K562 (cell line): ENCODE data around the gene APOL3. TPM values are rescaled to one million over a fixed set of nuclear protein-coding genes. Genes with fewer than 3 reads are reported as not detected.

Experiments
- ATAC-seq: fragments of 200-7000 bp; cut with Tn5 transposase; 3 replicates; pipeline ENCODE4 v1.9.1; 2020; ENCODE audit warnings: moderate library complexity
- BruUV-seq: library from RNA; stranded (reverse); fragments of 400-500 nt; replicated peaks from 2 replicates; lab custom pipeline; 2021; lab: Mats Ljungman, UMichigan
- CTCF ChIA-PET: fragments of 300-600 bp; formaldehyde crosslinking; extraction: SDS; loops from one replicate; lab custom pipeline; 2021; ENCODE audit warnings: low intra/inter-chr PET ratio; lab: Yijun Ruan, JAX
- POLR2A ChIA-PET: fragments of 300-600, 350-650 bp; sonication (Branson Sonifier 250); formaldehyde crosslinking; extraction: SDS; loops from one replicate; lab custom pipeline; 2021; ENCODE audit warnings: antibody characterized with exemption, inconsistent platforms; lab: Yijun Ruan, JAX
- DNase-seq, 4 experiments: peaks; one replicate each; pipeline versions ENCODE4 v3.0.0 to v3.0.0-alpha.2; 2011 to 2018; ENCODE audit warnings: low spot score in 3 of 4, mixed read lengths in 3 of 4; ENCODE audit errors: extremely low read depth in 1 of 4
- FAIRE-seq: peaks from 2 replicates; lab custom pipeline; 2011; peaks lifted over from hg19 to GRCh38; lab: Jason Lieb, UNC
- H2AFZ ChIP-seq: 2 replicates; pipeline ENCODE4 v1.6.0; 2011; ENCODE audit warnings: low read depth, low read length, control low read depth, inconsistent platforms
- H3K27ac ChIP-seq: fragments of 200-600 bp; 3 replicates; pipeline ENCODE4 v1.8.0; 2011; ENCODE audit warnings: low read depth, mild to moderate bottlenecking, control low read depth, inconsistent platforms, low read length, moderate library complexity, mixed read lengths; ENCODE audit errors: extremely low read depth
- H3K27me3 ChIP-seq, 2 experiments: fragments of 300-600 bp in 1 of 2; 2 replicates in 1 of 2; 3 replicates in 1 of 2; pipeline versions ENCODE4 v1.6.0 to v1.8.0; 2011; ENCODE audit warnings: inconsistent platforms in 2 of 2, low read length in 2 of 2, mild to moderate bottlenecking in 1 of 2, mixed read lengths in 1 of 2, moderate library complexity in 1 of 2; ENCODE audit not compliant: control insufficient read depth in 2 of 2, insufficient read depth in 2 of 2
- H3K36me3 ChIP-seq: fragments of 300-600 bp; 3 replicates; pipeline ENCODE4 v1.8.0; 2011; ENCODE audit warnings: mild to moderate bottlenecking, low read length, inconsistent platforms; ENCODE audit not compliant: control insufficient read depth, insufficient read depth
- H3K4me1 ChIP-seq, 2 experiments: fragments of 200-600 bp in 1 of 2; replicated peaks in 1 of 2; 2 replicates in 1 of 2; 3 replicates in 1 of 2; pipeline versions ENCODE4 v1.5.1 to v1.8.0; 2011; ENCODE audit warnings: inconsistent platforms in 2 of 2, low read length in 2 of 2, mild to moderate bottlenecking in 1 of 2, mixed read lengths in 1 of 2, moderate library complexity in 1 of 2; ENCODE audit not compliant: control insufficient read depth in 2 of 2, insufficient read depth in 2 of 2
- H3K4me2 ChIP-seq: 2 replicates; pipeline ENCODE4 v1.6.1; 2011; ENCODE audit warnings: low read length, control low read depth, inconsistent platforms, mixed read lengths; ENCODE audit not compliant: insufficient read depth
- H3K4me3 ChIP-seq: fragments of 200-600 bp; sonication (generic), shearing (Covaris generic); 2 replicates; pipeline ENCODE4 v1.5.1; 2016; ENCODE audit warnings: control low read depth, inconsistent platforms
- H3K79me2 ChIP-seq: fragments of 200-600 bp; 3 replicates; pipeline ENCODE4 v1.8.0; 2011; ENCODE audit warnings: low read length, inconsistent platforms; ENCODE audit not compliant: control insufficient read depth, insufficient read depth
- H3K9ac ChIP-seq, 2 experiments: 2 replicates each; pipeline versions ENCODE4 v1.6.0 to v1.6.1; 2011; ENCODE audit warnings: low read depth in 2 of 2, low read length in 2 of 2, control low read depth in 1 of 2, inconsistent platforms in 1 of 2, mild to moderate bottlenecking in 1 of 2, mixed read lengths in 1 of 2; ENCODE audit not compliant: insufficient read depth in 1 of 2
- H3K9me1 ChIP-seq: one replicate; pipeline ENCODE4 v1.6.0; 2011; ENCODE audit warnings: inconsistent platforms, mild to moderate bottlenecking, low read length, moderate library complexity; ENCODE audit not compliant: control insufficient read depth, insufficient read depth
- H3K9me3 ChIP-seq: replicated peaks from 2 replicates; pipeline ENCODE4 v1.5.1; 2011; ENCODE audit warnings: low read depth, low read length, inconsistent platforms; ENCODE audit not compliant: control insufficient read depth, insufficient read depth
- H4K20me1 ChIP-seq: replicated peaks from 2 replicates; pipeline ENCODE4 v1.6.1; 2011; ENCODE audit warnings: low read length, inconsistent platforms, mixed read lengths; ENCODE audit not compliant: control insufficient read depth, insufficient read depth
- CHD2 ChIP-seq: IDR thresholded peaks from 2 replicates; pipeline ENCODE4 v1.6.1; 2011; ENCODE audit warnings: low read depth, low read length
- FUS ChIP-seq: fragments of 200-400 bp; formaldehyde crosslinking; optimal IDR thresholded peaks from 2 replicates; pipeline ENCODE3; 2017; ENCODE audit warnings: low read depth, low read length
- HMG20A ChIP-seq: fragments of 450-650 bp; formaldehyde crosslinking; conservative IDR thresholded peaks from 2 replicates; pipeline ENCODE4 v1.4.0; 2020; ENCODE audit warnings: mild to moderate bottlenecking, mixed read lengths
- ILK ChIP-seq: fragments of 450-650 bp; IDR thresholded peaks from 2 replicates; pipeline ENCODE4 v1.6.1; 2016; ENCODE audit warnings: missing genetic modification characterization, low read depth, mild to moderate bottlenecking, missing compliant biosample characterization, moderate library complexity, borderline replicate concordance
- NR2F6 ChIP-seq: fragments of 450-650 bp; formaldehyde crosslinking; IDR thresholded peaks from 2 replicates; pipeline ENCODE4 v1.4.0; 2020; ENCODE audit warnings: mild to moderate bottlenecking
- PRPF4 ChIP-seq: fragments of 200-400 bp; formaldehyde crosslinking; IDR thresholded peaks from one replicate; pipeline ENCODE4 v1.6.1; 2017; ENCODE audit warnings: low read length, low read depth, mild to moderate bottlenecking; ENCODE audit not compliant: insufficient read depth, poor library complexity, severe bottlenecking
- RUNX1 ChIP-seq: sonication (generic); IDR thresholded peaks from 2 replicates; pipeline ENCODE4 v1.6.1; 2016; ENCODE audit warnings: antibody characterized with exemption, low read depth
- SREBF1 ChIP-seq: fragments of 150-350 bp; IDR thresholded peaks from 2 replicates; pipeline ENCODE4 v1.6.1; 2014; ENCODE audit warnings: antibody characterized with exemption, low read depth, low read length, borderline replicate concordance
- TBP ChIP-seq: optimal IDR thresholded peaks from 2 replicates; pipeline ENCODE3; 2011; ENCODE audit warnings: low read depth, low read length, improper control_type of control experiment
- TCF7L2 ChIP-seq: fragments of 150-350 bp; IDR thresholded peaks from 2 replicates; pipeline ENCODE4 v1.6.1; 2016; ENCODE audit warnings: low read depth, mild to moderate bottlenecking, low read length, moderate library complexity
- ZC3H8 ChIP-seq: fragments of 450-650 bp; IDR thresholded peaks from 2 replicates; pipeline ENCODE4 v1.6.1; 2017
- ZNF12 ChIP-seq: sonication (generic); formaldehyde crosslinking; IDR thresholded peaks from 2 replicates; pipeline ENCODE4 v1.4.0; 2020; ENCODE audit warnings: mild to moderate bottlenecking, missing genetic modification reagents
- ZNF133 ChIP-seq: fragments of 250-450 bp; sonication (Bioruptor Pico); IDR thresholded peaks from 2 replicates; pipeline ENCODE4 v1.4.0; 2020; ENCODE audit warnings: mild to moderate bottlenecking
- ZNF280A ChIP-seq: fragments of 450-650 bp; IDR thresholded peaks from 2 replicates; pipeline ENCODE4 v1.6.1; 2018; ENCODE audit warnings: mild to moderate bottlenecking, low read depth; ENCODE audit not compliant: partially characterized antibody
- ZNF780A ChIP-seq: fragments of 250-450 bp; sonication (Bioruptor Pico); IDR thresholded peaks from 2 replicates; pipeline ENCODE4 v1.5.0; 2021; ENCODE audit warnings: mild to moderate bottlenecking
- WGBS: fragments of 100-300 bp; shearing (Covaris generic); methylation state at CpG from one replicate; pipeline ENCODE4 v1.1.6; 2016; ENCODE audit warnings: low coverage, mixed read lengths; ENCODE audit not compliant: insufficient coverage; ENCODE audit errors: missing lambda C conversion rate; 5-methylcytosine and 5-hydroxymethylcytosine counted together
- in situ Hi-C: fragments of 300-500 bp; cut with MboI; formaldehyde crosslinking; loops from 4 replicates; pipeline ENCODE4 v1.15.0; 2018; ENCODE audit warnings: inconsistent platforms, mixed read lengths
- intact Hi-C: fragments of 100-400 bp; cut with micrococcal nuclease; formaldehyde crosslinking; loops from 2 replicates; pipeline ENCODE4 v1.14.2; 2022
- polyA plus RNA-seq, 8 experiments: library from polyadenylated mRNA; depleted of rRNA in 4 of 8; stranded (reverse) in 5 of 8; unstranded in 3 of 8; fragments of >200 nt; fragmentation: Nextera tagmentation in 2 of 8; fragmentation: Illumina TruSeq in 1 of 8; extraction: Ambion mirVana in 2 of 8; extraction: Trizol in 1 of 8; gene quantifications; 2 replicates each; pipeline versions ENCODE4 v1.2.1 to v1.2.3, GENCODE V29; 2011 to 2014; ENCODE audit warnings: inconsistent platforms in 1 of 8, missing spikeins in 1 of 8
- total RNA-seq, 7 experiments: library from RNA; depleted of rRNA in 6 of 7; stranded (reverse); fragments of >200 nt in 6 of 7; fragmentation: Illumina TruSeq in 2 of 7; extraction: Trizol in 2 of 7; gene quantifications; 2 replicates each; pipeline versions ENCODE4 v1.2.1 to v1.2.3, GENCODE V29; 2011 to 2021; ENCODE audit warnings: low replicate concordance in 1 of 7
- TF ChIP-seq, protein P1 (sequence below): fragments of 250-450 bp; sonication (Bioruptor Pico); IDR thresholded peaks from 2 replicates; pipeline ENCODE4 v1.4.0; 2020

The APOL3 gene
- total and polyA plus RNA-seq, 9 of the 15 experiments (the other 6 are each of a cell fraction or from before 2014, with no cell fraction given): 0.25 to 1.1 (median 0.56) TPM; not detected in 1

DNA sequence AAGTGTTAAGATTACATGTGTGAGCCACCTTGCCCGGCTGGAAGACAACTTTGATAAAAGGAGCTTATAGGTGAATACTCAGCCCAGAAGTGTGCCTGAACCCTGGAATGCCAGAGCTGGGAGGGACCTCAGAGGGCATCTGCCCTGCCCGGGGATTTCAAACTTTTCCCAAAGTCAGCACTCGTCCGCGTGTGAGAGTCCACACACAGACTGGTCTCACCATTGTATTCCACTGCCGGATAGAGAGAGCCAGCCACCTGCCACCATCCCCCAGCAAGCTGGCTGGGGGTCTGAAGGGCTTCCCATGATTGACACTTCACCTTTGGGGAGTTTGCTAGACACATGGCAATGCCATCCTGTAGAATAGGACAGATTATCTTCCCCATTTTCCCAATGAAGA is 49.2 kb downstream of the APOL3 start:
- WGBS: 46% methylated on average over 6 of the region's 6 CpGs
- Histone ChIP-seq H4K20me1 (no peaks in the 10 kb centered on the region), H3K36me3 (no peaks in the 10 kb centered on the region), H3K79me2 (no peaks in the 10 kb centered on the region), H2AFZ (no peak overlapping the region), H3K9me1 (no peaks in the 10 kb centered on the region), H3K27me3 (no peaks in the 10 kb centered on the region; a peak in 1 of 5 replicates), H3K4me3 (no peak overlapping the region), H3K4me2 (no peak overlapping the region), H3K9ac (no peak overlapping the region), H3K4me1 (no peaks in the 10 kb centered on the region; a peak in 1 of 5 replicates), H3K9me3 (no peaks in the 10 kb centered on the region), H3K27ac (no peak overlapping the region)
- in situ Hi-C loops (no loop called here), intact Hi-C loops (no loop called here)
- DNase-seq (no peak), ATAC-seq (no peak), FAIRE-seq (no peak)
- ChIA-PET CTCF (no interaction called here), POLR2A (interaction anchor here (1.8 kb wide), 1 partner anchor 9 kb away, joined by 5 read pairs; no protein-coding TSS in a partner anchor)
- no TSS peak for BruUV-seq
- no peak for TF ChIP-seq TBP
- TF ChIP-seq CHD2: no peak
- TF ChIP-seq RUNX1: no peak
- no peak for TF ChIP-seq FUS
- no peak for TF ChIP-seq TCF7L2
- TF ChIP-seq ZC3H8: no peak
- TF ChIP-seq ZNF12 (CRISPR knock-in tag): no peak
- no peak for TF ChIP-seq ZNF280A
- no peak for TF ChIP-seq ILK
- TF ChIP-seq ZNF780A (CRISPR knock-in tag): no peak
- no peak for TF ChIP-seq PRPF4
- no peak for TF ChIP-seq HMG20A
- TF ChIP-seq NR2F6 (CRISPR knock-in tag): no peak
- TF ChIP-seq, protein P1, sequence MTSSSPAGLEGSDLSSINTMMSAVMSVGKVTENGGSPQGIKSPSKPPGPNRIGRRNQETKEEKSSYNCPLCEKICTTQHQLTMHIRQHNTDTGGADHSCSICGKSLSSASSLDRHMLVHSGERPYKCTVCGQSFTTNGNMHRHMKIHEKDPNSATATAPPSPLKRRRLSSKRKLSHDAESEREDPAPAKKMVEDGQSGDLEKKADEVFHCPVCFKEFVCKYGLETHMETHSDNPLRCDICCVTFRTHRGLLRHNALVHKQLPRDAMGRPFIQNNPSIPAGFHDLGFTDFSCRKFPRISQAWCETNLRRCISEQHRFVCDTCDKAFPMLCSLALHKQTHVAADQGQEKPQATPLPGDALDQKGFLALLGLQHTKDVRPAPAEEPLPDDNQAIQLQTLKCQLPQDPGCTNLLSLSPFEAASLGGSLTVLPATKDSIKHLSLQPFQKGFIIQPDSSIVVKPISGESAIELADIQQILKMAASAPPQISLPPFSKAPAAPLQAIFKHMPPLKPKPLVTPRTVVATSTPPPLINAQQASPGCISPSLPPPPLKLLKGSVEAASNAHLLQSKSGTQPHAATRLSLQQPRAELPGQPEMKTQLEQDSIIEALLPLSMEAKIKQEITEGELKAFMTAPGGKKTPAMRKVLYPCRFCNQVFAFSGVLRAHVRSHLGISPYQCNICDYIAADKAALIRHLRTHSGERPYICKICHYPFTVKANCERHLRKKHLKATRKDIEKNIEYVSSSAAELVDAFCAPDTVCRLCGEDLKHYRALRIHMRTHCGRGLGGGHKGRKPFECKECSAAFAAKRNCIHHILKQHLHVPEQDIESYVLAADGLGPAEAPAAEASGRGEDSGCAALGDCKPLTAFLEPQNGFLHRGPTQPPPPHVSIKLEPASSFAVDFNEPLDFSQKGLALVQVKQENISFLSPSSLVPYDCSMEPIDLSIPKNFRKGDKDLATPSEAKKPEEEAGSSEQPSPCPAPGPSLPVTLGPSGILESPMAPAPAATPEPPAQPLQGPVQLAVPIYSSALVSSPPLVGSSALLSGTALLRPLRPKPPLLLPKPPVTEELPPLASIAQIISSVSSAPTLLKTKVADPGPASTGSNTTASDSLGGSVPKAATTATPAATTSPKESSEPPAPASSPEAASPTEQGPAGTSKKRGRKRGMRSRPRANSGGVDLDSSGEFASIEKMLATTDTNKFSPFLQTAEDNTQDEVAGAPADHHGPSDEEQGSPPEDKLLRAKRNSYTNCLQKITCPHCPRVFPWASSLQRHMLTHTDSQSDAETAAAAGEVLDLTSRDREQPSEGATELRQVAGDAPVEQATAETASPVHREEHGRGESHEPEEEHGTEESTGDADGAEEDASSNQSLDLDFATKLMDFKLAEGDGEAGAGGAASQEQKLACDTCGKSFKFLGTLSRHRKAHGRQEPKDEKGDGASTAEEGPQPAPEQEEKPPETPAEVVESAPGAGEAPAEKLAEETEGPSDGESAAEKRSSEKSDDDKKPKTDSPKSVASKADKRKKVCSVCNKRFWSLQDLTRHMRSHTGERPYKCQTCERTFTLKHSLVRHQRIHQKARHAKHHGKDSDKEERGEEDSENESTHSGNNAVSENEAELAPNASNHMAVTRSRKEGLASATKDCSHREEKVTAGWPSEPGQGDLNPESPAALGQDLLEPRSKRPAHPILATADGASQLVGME (CRISPR knock-in tag): no peak
- no peak for TF ChIP-seq ZNF133 (CRISPR knock-in tag)
- no peak for TF ChIP-seq SREBF1
